WTC11 (cell line): ENCODE measurements around the gene CNTNAP1. TPM values are rescaled to one million over a fixed set of nuclear protein-coding genes. Genes with fewer than 3 reads are reported as not detected.
A peak's percentile ranks its signal among the peaks of the same experiment; 100 is the strongest.

Experiments
- EMX1 ChIP-seq: fragments of 250-450 bp; sonication (Bioruptor Pico); IDR thresholded peaks from 2 replicates; pipeline ENCODE4 v1.8.0; 2021; ENCODE audit warnings: mild to moderate bottlenecking
- NFATC4 ChIP-seq: fragments of 250-450 bp; sonication (Bioruptor Pico); IDR thresholded peaks from 2 replicates; pipeline ENCODE4 v1.9.0; 2021; ENCODE audit warnings: mild to moderate bottlenecking
- ZNF121 ChIP-seq: sonication (generic); formaldehyde crosslinking; IDR thresholded peaks from 2 replicates; pipeline ENCODE4 v1.8.0; 2023; ENCODE audit warnings: missing genetic modification reagents
- ZNF138 ChIP-seq: sonication (generic); formaldehyde crosslinking; conservative IDR thresholded peaks from 2 replicates; pipeline ENCODE4 v1.8.1; 2022; ENCODE audit warnings: mild to moderate bottlenecking, moderate library complexity, missing genetic modification reagents
- ZNF671 ChIP-seq: fragments of 250-450 bp; sonication (Bioruptor Pico); IDR thresholded peaks from 2 replicates; pipeline ENCODE4 v1.8.0; 2021; ENCODE audit warnings: mild to moderate bottlenecking
- total RNA-seq: library from RNA; stranded (reverse); gene quantifications from 3 replicates; pipeline ENCODE4 v1.2.3, GENCODE V29; 2021
- TF ChIP-seq, protein P1 (sequence below): fragments of 250-450 bp; sonication (Bioruptor Pico); IDR thresholded peaks from 2 replicates; pipeline ENCODE4 v1.9.0; 2021; ENCODE audit warnings: mild to moderate bottlenecking, borderline replicate concordance
- TF ChIP-seq, protein P2 (sequence below): sonication (generic); formaldehyde crosslinking; IDR thresholded peaks from 2 replicates; pipeline ENCODE4 v1.8.0; 2023; ENCODE audit warnings: mild to moderate bottlenecking, missing genetic modification reagents
- TF ChIP-seq, protein P3 (sequence below): fragments of 250-450 bp; sonication (Bioruptor Pico); IDR thresholded peaks from 2 replicates; pipeline ENCODE4 v1.9.0; 2021; ENCODE audit warnings: mild to moderate bottlenecking
- TF ChIP-seq, protein P4 (sequence below): sonication (generic); formaldehyde crosslinking; IDR thresholded peaks from 2 replicates; pipeline ENCODE4 v1.8.1; 2023; ENCODE audit warnings: mild to moderate bottlenecking, missing genetic modification reagents
- TF ChIP-seq, protein P5 (sequence below): sonication (generic); formaldehyde crosslinking; conservative IDR thresholded peaks from 2 replicates; pipeline ENCODE4 v1.8.1; 2022; ENCODE audit warnings: mild to moderate bottlenecking, missing genetic modification reagents
- TF ChIP-seq, protein P6 (sequence below): sonication (generic); formaldehyde crosslinking; IDR thresholded peaks from 2 replicates; pipeline ENCODE4 v1.8.1; 2023; ENCODE audit warnings: mild to moderate bottlenecking, missing genetic modification reagents, moderate library complexity

CNTNAP1 gene
- total RNA-seq, 1 experiment from 2014 or later, result 12.1 TPM

DNA sequence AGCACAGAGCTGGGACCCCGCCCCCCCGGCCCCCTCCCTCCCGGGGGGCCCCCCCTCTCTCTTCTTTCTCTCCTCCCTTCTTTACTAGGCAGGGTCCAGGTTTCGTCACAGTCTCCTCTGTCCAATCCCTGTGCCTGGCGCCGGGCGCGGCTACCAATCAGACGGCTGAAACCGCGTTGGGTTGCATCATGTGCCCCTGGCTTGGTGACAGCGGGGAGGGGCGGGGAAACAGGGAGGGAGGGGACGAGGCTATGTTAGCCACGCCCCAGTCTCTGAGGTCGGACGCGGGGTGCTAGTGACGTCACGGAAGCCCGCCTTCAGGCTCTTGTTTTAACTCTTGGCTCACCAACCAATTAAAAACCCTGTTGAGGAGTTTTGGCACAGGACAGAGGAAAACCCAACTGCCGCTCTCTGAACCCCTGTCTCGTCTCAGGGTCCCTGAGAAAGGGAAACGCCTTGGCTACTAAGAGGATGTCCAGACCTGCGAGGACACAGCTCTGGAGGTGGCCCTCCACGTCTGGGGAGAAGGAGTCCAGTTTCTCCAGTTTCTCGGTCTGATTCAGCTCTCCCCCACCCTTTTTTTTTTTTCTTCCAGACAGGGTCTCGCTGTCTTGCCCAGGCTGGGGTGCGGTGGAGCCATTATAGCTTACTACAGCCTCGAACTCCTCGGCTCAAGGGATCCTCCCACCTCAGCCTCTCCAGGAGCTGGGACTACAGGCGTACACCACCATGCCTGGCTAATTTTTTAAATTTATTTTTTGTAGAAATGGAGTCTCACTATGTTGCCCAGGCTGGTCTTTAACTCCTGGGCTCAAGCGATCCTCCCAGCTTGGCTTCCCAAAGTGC is 5.1 kb upstream of the CNTNAP1 start (continued):
- TF ChIP-seq, protein P1, sequence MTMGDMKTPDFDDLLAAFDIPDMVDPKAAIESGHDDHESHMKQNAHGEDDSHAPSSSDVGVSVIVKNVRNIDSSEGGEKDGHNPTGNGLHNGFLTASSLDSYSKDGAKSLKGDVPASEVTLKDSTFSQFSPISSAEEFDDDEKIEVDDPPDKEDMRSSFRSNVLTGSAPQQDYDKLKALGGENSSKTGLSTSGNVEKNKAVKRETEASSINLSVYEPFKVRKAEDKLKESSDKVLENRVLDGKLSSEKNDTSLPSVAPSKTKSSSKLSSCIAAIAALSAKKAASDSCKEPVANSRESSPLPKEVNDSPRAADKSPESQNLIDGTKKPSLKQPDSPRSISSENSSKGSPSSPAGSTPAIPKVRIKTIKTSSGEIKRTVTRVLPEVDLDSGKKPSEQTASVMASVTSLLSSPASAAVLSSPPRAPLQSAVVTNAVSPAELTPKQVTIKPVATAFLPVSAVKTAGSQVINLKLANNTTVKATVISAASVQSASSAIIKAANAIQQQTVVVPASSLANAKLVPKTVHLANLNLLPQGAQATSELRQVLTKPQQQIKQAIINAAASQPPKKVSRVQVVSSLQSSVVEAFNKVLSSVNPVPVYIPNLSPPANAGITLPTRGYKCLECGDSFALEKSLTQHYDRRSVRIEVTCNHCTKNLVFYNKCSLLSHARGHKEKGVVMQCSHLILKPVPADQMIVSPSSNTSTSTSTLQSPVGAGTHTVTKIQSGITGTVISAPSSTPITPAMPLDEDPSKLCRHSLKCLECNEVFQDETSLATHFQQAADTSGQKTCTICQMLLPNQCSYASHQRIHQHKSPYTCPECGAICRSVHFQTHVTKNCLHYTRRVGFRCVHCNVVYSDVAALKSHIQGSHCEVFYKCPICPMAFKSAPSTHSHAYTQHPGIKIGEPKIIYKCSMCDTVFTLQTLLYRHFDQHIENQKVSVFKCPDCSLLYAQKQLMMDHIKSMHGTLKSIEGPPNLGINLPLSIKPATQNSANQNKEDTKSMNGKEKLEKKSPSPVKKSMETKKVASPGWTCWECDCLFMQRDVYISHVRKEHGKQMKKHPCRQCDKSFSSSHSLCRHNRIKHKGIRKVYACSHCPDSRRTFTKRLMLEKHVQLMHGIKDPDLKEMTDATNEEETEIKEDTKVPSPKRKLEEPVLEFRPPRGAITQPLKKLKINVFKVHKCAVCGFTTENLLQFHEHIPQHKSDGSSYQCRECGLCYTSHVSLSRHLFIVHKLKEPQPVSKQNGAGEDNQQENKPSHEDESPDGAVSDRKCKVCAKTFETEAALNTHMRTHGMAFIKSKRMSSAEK (CRISPR knock-in tag), result no peak
- TF ChIP-seq EMX1, result no peak
- TF ChIP-seq ZNF138 (CRISPR knock-in tag), result no peak
- TF ChIP-seq NFATC4, result no peak
- TF ChIP-seq, protein P2, sequence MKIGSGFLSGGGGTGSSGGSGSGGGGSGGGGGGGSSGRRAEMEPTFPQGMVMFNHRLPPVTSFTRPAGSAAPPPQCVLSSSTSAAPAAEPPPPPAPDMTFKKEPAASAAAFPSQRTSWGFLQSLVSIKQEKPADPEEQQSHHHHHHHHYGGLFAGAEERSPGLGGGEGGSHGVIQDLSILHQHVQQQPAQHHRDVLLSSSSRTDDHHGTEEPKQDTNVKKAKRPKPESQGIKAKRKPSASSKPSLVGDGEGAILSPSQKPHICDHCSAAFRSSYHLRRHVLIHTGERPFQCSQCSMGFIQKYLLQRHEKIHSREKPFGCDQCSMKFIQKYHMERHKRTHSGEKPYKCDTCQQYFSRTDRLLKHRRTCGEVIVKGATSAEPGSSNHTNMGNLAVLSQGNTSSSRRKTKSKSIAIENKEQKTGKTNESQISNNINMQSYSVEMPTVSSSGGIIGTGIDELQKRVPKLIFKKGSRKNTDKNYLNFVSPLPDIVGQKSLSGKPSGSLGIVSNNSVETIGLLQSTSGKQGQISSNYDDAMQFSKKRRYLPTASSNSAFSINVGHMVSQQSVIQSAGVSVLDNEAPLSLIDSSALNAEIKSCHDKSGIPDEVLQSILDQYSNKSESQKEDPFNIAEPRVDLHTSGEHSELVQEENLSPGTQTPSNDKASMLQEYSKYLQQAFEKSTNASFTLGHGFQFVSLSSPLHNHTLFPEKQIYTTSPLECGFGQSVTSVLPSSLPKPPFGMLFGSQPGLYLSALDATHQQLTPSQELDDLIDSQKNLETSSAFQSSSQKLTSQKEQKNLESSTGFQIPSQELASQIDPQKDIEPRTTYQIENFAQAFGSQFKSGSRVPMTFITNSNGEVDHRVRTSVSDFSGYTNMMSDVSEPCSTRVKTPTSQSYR (CRISPR knock-in tag), result no peak
- TF ChIP-seq, protein P3, sequence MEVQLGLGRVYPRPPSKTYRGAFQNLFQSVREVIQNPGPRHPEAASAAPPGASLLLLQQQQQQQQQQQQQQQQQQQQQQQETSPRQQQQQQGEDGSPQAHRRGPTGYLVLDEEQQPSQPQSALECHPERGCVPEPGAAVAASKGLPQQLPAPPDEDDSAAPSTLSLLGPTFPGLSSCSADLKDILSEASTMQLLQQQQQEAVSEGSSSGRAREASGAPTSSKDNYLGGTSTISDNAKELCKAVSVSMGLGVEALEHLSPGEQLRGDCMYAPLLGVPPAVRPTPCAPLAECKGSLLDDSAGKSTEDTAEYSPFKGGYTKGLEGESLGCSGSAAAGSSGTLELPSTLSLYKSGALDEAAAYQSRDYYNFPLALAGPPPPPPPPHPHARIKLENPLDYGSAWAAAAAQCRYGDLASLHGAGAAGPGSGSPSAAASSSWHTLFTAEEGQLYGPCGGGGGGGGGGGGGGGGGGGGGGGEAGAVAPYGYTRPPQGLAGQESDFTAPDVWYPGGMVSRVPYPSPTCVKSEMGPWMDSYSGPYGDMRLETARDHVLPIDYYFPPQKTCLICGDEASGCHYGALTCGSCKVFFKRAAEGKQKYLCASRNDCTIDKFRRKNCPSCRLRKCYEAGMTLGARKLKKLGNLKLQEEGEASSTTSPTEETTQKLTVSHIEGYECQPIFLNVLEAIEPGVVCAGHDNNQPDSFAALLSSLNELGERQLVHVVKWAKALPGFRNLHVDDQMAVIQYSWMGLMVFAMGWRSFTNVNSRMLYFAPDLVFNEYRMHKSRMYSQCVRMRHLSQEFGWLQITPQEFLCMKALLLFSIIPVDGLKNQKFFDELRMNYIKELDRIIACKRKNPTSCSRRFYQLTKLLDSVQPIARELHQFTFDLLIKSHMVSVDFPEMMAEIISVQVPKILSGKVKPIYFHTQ (CRISPR knock-in tag), result no peak
- TF ChIP-seq, protein P4, sequence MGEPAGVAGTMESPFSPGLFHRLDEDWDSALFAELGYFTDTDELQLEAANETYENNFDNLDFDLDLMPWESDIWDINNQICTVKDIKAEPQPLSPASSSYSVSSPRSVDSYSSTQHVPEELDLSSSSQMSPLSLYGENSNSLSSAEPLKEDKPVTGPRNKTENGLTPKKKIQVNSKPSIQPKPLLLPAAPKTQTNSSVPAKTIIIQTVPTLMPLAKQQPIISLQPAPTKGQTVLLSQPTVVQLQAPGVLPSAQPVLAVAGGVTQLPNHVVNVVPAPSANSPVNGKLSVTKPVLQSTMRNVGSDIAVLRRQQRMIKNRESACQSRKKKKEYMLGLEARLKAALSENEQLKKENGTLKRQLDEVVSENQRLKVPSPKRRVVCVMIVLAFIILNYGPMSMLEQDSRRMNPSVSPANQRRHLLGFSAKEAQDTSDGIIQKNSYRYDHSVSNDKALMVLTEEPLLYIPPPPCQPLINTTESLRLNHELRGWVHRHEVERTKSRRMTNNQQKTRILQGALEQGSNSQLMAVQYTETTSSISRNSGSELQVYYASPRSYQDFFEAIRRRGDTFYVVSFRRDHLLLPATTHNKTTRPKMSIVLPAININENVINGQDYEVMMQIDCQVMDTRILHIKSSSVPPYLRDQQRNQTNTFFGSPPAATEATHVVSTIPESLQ (CRISPR knock-in tag), result no peak
- no peak for TF ChIP-seq ZNF671 (CRISPR knock-in tag)
- TF ChIP-seq, protein P5, sequence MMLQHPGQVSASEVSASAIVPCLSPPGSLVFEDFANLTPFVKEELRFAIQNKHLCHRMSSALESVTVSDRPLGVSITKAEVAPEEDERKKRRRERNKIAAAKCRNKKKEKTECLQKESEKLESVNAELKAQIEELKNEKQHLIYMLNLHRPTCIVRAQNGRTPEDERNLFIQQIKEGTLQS (CRISPR knock-in tag), result no peak
- TF ChIP-seq, protein P6, sequence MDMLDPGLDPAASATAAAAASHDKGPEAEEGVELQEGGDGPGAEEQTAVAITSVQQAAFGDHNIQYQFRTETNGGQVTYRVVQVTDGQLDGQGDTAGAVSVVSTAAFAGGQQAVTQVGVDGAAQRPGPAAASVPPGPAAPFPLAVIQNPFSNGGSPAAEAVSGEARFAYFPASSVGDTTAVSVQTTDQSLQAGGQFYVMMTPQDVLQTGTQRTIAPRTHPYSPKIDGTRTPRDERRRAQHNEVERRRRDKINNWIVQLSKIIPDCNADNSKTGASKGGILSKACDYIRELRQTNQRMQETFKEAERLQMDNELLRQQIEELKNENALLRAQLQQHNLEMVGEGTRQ (CRISPR knock-in tag), result peak; percentile 92
- TF ChIP-seq ZNF121, result peak; percentile 95
- TF ChIP-seq, all 79 proteins: peak for 7
